Osteoblast (primary cell): Measurements from ENCODE around the gene TSPAN7. TPM values are rescaled to one million over a fixed set of nuclear protein-coding genes. Genes with fewer than 3 reads are reported as not detected.

Experiments
- DNase-seq: peaks from one replicate; pipeline ENCODE4 v3.0.0; 2011; ENCODE audit warnings: low spot score, mixed read lengths; ENCODE audit not compliant: insufficient read length; ENCODE audit errors: missing footprints
- H2AFZ ChIP-seq: 2 replicates; pipeline ENCODE4 v1.6.0; 2011; ENCODE audit warnings: mild to moderate bottlenecking, low read length
- H3K27ac ChIP-seq: 2 replicates; pipeline ENCODE4 v1.5.1; 2011; ENCODE audit warnings: mild to moderate bottlenecking, low read depth, low read length, moderate library complexity
- H3K27me3 ChIP-seq: 2 replicates; pipeline ENCODE4 v1.6.0; 2012; ENCODE audit warnings: mild to moderate bottlenecking, control low read depth, inconsistent platforms, low read length, moderate library complexity; ENCODE audit not compliant: insufficient read depth
- H3K36me3 ChIP-seq: 2 replicates; pipeline ENCODE4 v1.5.1; 2011; ENCODE audit warnings: mild to moderate bottlenecking, low read length, control low read depth, moderate library complexity; ENCODE audit not compliant: insufficient read depth
- H3K4me1 ChIP-seq: 2 replicates; pipeline ENCODE4 v1.5.1; 2011; ENCODE audit warnings: mild to moderate bottlenecking, low read length, control low read depth, moderate library complexity; ENCODE audit not compliant: insufficient read depth
- H3K4me2 ChIP-seq: 2 replicates; pipeline ENCODE4 v1.6.0; 2011; ENCODE audit warnings: mild to moderate bottlenecking, low read length; ENCODE audit not compliant: insufficient read depth
- H3K4me3 ChIP-seq: fragments of 200-600 bp; sonication (generic); 3 replicates; pipeline ENCODE4 v1.5.1; 2012; ENCODE audit warnings: mild to moderate bottlenecking, low read length, inconsistent platforms; ENCODE audit not compliant: insufficient read depth
- H3K79me2 ChIP-seq: 2 replicates; pipeline ENCODE4 v1.6.0; 2012; ENCODE audit warnings: mild to moderate bottlenecking, low read length, control low read depth, inconsistent platforms; ENCODE audit not compliant: insufficient read depth
- H3K9me3 ChIP-seq: 2 replicates; pipeline ENCODE4 v1.5.1; 2011; ENCODE audit warnings: low read depth, low read length, control low read depth
- H4K20me1 ChIP-seq: 2 replicates; pipeline ENCODE4 v1.6.0; 2012; ENCODE audit warnings: mild to moderate bottlenecking, low read length, control low read depth; ENCODE audit not compliant: insufficient read depth
- small RNA-seq: library from RNA; depleted of rRNA; stranded (forward); fragments of <200 nt; gene quantifications from one replicate; pipeline ENCODE3, GENCODE V24; 2012
- total RNA-seq: library from RNA; depleted of rRNA; stranded (reverse); fragments of >200 nt; gene quantifications from 2 replicates; pipeline ENCODE4 v1.2.3, GENCODE V29; 2012
- TF ChIP-seq, protein P1 (sequence below): IDR thresholded peaks from 2 replicates; pipeline ENCODE4 v1.5.1; 2011; ENCODE audit warnings: mild to moderate bottlenecking, low read depth, low read length, moderate library complexity; ENCODE audit errors: extremely low read depth

The TSPAN7 gene
- total RNA-seq, 1 donor, result 0.36 TPM

DNA sequence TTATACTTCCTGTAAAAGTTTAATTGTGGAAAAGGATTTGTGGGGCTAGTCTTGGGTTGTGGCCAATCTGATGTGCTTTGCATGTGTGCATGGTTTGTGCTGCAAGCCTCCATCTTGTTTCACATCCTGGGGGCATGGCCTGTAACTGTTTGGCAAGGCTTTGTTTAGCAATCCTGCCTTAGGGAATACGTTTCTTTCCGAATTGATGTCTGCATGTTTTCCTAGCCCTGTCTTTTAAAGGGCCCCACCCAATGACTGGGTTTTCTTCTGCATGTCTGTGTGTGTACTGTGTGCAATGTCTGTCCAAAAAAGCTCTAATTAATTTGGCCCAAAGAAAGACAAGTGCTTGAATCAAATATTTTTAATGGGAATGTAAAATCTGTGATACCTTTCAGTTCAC, 165.3 kb downstream of the TSPAN7 start:
- Histone ChIP-seq H3K4me2 (no peak overlapping the region), H3K9me3 (no peaks in the 10 kb centered on the region), H3K4me1 (no peaks in the 10 kb centered on the region), H2AFZ (no peak overlapping the region), H3K27me3 (peaks cover 5% of the 10 kb centered on the region), H3K27ac (no peak overlapping the region), H3K36me3 (no peaks in the 10 kb centered on the region), H3K4me3 (no peak overlapping the region), H4K20me1 (no peaks in the 10 kb centered on the region), H3K79me2 (no peaks in the 10 kb centered on the region)
- TF ChIP-seq, protein P1, sequence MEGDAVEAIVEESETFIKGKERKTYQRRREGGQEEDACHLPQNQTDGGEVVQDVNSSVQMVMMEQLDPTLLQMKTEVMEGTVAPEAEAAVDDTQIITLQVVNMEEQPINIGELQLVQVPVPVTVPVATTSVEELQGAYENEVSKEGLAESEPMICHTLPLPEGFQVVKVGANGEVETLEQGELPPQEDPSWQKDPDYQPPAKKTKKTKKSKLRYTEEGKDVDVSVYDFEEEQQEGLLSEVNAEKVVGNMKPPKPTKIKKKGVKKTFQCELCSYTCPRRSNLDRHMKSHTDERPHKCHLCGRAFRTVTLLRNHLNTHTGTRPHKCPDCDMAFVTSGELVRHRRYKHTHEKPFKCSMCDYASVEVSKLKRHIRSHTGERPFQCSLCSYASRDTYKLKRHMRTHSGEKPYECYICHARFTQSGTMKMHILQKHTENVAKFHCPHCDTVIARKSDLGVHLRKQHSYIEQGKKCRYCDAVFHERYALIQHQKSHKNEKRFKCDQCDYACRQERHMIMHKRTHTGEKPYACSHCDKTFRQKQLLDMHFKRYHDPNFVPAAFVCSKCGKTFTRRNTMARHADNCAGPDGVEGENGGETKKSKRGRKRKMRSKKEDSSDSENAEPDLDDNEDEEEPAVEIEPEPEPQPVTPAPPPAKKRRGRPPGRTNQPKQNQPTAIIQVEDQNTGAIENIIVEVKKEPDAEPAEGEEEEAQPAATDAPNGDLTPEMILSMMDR, result no peak
- DNase-seq, result no peak

DNA sequence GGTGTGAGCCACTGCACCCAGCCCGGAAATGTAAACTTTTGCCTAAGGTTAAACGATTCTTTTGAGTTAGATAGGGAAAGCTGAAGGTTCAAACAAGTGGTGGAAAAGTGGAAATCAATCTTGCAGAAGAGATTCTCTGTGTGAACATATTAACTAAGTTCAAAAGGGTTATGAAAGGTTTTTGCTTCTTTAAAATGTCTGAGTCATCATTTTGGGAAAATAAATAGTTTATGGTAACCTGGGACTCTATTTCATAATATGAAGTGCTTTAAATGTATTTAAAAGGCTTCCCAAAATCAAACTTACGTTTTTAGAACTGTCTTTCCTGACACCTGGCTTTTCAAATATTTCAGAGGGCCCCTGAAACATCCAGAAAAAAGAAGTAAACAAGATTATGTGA, 166.3 kb downstream of the TSPAN7 start:
- TF ChIP-seq, protein P1, result no peak

DNA sequence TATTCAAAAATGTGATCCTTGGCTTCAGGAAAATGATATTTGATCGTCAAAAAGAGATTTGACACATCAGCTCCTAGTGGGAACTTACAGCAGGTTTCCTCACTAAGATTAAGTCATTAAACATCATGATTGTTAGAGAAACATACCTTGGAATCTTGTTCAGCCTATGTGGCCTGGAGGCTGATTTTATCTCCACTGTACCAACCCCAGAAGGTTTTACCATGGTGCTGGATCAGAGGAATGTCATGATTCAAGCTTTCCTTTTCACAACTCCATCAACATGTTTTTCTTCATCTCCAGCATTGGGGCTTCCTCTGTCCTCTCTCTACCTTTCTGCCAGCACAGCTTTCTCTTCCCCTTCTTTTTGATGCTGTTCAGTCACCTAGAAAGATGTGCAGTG, 171.5 kb downstream of the TSPAN7 start:
- Histone ChIP-seq H3K9me3 (no peaks in the 10 kb centered on the region), H4K20me1 (no peaks in the 10 kb centered on the region), H3K36me3 (no peaks in the 10 kb centered on the region), H3K27ac (no peak overlapping the region), H3K79me2 (no peaks in the 10 kb centered on the region), H3K27me3 (peaks cover 5% of the 10 kb centered on the region), H2AFZ (no peak overlapping the region), H3K4me3 (no peak overlapping the region), H3K4me1 (no peaks in the 10 kb centered on the region), H3K4me2 (no peak overlapping the region)
- DNase-seq, result no peak
- TF ChIP-seq, protein P1, result no peak

More for the DNA sequence above, 166.3 kb downstream of the TSPAN7 start:
- DNase-seq, result no peak
- H3K36me3 ChIP-seq, result no peaks in the 10 kb centered on the region
- peaks cover 5% of the 10 kb centered on the region for H3K27me3 ChIP-seq
- no peaks in the 10 kb centered on the region for H3K79me2 ChIP-seq
- no peak overlapping the region for H3K4me2 ChIP-seq
- no peak overlapping the region for H3K4me3 ChIP-seq
- no peaks in the 10 kb centered on the region for H3K4me1 ChIP-seq
- H4K20me1 ChIP-seq, result no peaks in the 10 kb centered on the region
- no peak overlapping the region for H3K27ac ChIP-seq
- H2AFZ ChIP-seq, result no peak overlapping the region
- H3K9me3 ChIP-seq, result no peaks in the 10 kb centered on the region

Small RNA genes within 50 kb of the gene (small RNA-seq; reads per million reads assigned to genes)
- gene RNU7-7P, result not detected

Other genes starting within 250 kb of the TSPAN7 start
- 7.4 and 8.0 TPM in 2 replicates for gene RPGR, start 234.0 kb upstream of the TSPAN7 start, total RNA-seq
- gene OTC, start 208.9 kb upstream of the TSPAN7 start, total RNA-seq, result not detected in 2 replicates
- 125 and 127 TPM in 2 replicates for gene MID1IP1, start 239.9 kb downstream of the TSPAN7 start, total RNA-seq